Left kidney (tissue), 2 donors: ENCODE results near the gene RASL12. TPM values are rescaled to one million over a fixed set of nuclear protein-coding genes. Genes with fewer than 3 reads are reported as not detected.
A peak's percentile ranks its signal among the peaks of the same experiment; 100 is the strongest.
"Not testable (repeated sequence)": the region's sequence is repeated elsewhere in the genome, so short reads cannot be mapped to it uniquely, and the experiment has no call there.

Experiments used
- DNase-seq: peaks from one replicate; pipeline ENCODE4 v3.0.0-alpha.2; 2013
- polyA plus RNA-seq: library from polyadenylated mRNA; unstranded; fragments of 120-200 nt; gene quantifications from one replicate; pipeline ENCODE4 v1.2.1, GENCODE V29; 2013; ENCODE audit not compliant: insufficient read length

Gene RASL12
- polyA plus RNA-seq, 1 donor = 6.1 TPM

DNA sequence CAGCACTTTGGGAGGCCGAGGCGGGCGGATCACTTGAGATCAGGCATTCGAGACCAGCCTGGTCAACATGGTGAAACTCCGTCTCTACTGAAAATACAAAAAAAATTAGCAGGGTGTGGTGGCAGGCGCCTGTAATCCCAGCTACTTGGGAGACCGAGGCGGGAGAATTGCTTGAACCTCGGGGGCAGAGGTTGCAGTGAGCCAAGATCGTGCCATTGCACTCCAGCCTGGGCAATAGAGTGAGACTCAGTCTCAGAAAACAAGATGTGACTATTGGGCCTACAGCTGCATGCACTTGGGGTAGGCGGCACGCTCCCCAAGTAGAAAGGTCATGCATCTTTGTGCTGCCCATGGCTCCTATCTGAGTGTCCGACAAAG lies 26.0 kb upstream of the RASL12 start:
- not testable (repeated sequence) for DNase-seq

DNA sequence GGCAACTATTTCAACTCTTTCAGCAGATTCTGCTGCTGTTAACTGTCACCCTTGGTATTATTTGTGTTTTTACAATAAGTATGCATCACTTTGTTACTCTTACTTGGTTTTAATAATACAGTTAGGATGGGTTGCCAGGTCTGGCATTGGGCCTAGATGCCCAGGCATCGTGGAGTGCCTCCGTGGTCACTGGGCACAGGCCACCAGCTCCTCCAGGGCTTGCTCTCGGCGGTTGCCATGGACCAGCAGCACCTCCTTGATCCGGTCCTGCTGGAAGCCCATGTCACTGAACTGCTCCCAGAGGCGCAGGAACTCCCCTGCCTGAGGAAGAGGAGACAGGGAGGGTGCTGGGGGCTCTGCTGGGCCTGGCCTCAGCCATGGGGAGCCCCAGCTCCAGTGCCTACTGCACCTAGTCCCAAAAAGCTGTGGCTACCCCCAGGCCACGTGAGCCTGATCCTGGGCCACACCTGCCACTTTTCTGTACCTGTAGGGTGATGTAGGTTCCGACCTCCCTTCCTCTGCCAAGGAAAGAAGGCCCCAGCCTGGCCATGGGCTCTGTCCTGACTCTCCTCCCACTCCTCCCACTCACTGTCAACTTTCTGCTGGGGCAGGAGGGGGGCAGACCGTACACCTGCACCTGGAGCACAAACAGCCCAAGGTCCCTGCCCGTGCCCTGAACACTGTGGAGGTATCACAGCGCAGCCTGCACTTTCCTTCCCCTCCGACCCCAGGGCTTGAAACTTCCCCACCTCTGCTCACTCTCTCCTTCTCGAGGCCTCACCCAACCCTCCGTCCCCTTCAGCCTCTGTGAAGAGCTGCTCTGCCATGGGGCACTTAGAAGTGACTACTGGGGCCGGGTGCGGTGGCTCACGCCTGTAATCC lies 25.4 kb upstream of the RASL12 start:
- no peak for DNase-seq

DNA sequence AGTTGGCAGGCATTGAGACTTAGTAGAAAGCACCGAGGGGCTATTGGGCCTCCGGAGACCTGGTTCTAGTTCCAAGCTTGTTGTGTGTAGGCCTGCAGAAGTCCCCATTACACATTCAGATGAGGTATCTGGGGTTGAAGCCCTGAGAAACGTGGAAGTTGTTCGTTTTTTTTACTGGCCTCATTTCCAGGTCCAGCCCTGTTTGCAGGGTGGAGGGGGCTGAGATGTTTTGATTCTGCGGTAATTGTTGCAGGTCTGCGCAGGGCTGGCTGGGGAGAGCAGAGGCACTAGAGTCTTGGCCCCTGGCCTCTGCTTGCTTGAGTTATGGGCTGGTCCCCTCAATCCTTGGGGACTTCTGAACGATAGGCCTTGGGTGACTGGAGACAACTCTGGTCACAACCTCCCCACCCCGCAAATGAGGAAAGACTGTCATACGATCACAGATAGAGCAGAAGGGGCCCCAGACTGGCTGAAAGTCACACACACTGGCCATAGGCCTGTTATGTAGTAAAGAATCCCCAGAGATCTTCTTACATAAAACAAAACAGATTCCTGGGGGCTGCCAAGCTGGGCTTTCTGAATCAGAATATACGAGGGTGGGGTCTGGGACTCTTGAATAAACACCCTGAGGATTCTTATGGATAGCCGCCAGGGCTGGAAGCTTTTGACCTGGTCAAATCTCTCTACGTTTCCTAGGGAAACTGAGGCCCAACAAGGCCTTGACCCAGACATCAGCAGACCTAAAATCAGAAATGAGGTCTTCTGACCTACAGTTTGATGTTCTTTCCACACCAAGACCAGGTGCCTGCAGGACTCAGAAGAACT lies 24.4 kb upstream of the RASL12 start:
- DNase-seq = no peak

DNA sequence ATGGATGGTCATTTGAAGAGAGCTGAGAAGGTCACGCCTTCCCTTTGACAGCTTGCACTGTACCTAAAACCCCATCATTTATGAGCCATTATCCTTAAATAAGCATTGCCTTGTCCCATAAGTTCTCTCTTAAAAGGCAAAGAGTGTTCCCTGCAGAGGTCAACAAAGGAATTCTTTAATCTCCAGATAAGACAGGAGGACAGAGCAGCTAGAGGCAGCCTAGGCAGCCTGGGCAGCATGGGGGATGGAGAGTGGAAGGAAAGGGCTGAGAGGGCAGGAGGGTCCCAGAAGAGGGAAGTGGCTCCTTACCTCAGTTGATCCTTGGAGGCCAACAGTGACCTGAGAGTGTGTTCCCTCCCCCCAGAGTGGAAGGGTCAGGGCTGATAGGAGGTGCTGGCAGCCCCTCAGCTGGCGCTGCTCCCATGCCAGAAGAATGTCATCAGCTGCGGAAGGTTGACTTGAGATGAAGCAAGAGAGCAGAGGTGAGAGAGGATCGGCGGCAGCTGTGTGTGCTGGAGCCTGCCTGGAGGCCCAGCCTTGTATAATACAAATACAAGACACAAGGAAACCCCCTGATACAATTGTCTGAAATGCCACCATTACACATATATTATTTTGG lies 21.5 kb upstream of the RASL12 start:
- DNase-seq = no peak

DNA sequence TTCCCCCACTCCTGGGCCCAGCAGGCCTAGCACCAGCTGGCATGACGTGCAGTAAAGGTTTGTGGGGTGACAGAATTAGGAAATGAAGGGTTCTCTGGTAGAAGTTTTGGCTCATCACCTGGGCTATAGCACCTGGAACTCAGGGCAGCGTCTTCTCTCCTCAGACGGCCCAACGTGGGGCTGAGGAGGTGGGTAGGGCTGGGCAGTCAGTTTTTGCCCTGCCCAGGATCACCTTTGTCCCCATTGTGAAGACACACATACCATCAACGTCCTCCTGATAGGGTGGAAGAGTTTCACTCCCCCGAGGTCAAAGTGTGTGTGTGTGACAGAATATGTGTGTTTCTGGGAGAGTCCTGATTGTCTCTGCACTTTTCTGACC lies 20.8 kb upstream of the RASL12 start:
- no peak for DNase-seq

DNA sequence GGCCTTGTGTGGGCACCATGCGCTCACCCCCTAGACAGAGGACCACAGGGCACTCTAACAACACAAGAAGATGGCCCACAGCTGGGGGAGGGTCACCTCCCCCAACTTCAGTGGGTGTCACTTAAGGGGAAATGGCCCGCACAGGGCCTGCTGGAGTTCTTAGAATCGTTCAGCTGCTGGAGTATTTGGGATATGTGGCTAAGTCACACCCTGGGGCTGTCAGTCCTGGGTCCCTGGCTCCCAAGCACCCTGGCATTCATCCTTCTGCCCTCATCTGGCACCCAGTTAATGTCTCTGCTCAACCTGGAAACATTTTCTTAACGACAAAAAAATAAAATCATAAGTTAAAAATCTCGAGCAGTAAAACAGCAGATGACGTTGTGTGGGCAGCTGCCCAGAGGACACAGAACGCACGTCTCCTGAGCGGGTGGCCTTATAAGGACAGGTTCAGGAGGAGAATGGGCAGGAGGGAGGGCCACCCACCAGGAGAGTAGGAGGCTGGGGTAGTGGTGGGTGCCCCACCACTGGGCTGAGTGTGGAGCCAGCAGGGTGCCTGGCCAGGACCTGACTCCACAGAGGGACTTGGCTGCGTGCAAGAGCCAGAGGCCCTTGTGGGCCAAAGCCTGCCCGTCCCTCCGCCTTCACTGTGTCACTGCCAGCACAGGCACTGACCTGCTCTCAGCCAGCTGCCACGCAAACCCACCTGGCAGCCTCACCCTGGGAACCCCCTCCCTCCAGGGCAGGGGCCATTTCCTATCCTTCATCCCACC lies 20.3 kb upstream of the RASL12 start:
- no peak for DNase-seq

DNA sequence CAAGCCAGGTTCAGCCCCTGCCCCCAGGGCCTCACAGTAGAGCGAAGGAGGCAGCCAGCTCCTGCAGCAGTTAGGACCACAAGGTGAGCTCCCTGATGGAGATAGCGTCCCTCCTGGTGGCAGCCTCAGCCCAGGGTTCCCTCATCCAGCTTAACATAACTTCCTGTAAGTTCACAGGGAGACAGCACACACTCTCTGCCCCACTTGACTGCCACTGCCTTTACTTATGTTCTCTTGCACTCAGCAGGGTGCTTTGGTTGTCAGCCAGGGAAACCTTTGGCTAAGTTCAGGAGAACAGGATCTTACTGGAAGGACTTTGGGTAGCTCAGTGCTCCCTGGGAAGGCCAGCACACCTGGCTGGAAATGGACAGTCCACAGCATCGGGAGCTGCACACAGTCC lies 19.6 kb upstream of the RASL12 start:
- DNase-seq = no peak

DNA sequence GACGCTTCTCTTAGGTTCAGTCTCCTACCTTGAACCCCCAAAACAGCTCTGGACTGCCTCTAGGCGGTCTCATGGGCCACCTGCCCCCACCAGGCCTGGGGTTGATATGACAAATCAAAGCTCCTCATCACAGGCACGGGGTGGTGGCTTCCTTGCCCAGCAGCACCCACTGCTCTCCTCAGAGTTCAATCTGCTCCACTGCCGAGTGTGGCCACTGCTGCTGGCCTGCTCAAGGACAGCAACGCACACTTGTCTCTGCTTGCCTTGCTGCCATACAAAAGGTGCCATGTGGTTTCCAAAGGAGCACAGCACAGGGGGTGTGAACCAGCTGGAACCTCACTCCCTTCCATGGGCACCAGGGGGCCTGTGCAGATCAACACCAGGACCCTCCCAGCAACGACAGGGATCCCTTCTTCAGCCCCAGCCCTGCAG lies 18.9 kb upstream of the RASL12 start:
- DNase-seq = no peak

DNA sequence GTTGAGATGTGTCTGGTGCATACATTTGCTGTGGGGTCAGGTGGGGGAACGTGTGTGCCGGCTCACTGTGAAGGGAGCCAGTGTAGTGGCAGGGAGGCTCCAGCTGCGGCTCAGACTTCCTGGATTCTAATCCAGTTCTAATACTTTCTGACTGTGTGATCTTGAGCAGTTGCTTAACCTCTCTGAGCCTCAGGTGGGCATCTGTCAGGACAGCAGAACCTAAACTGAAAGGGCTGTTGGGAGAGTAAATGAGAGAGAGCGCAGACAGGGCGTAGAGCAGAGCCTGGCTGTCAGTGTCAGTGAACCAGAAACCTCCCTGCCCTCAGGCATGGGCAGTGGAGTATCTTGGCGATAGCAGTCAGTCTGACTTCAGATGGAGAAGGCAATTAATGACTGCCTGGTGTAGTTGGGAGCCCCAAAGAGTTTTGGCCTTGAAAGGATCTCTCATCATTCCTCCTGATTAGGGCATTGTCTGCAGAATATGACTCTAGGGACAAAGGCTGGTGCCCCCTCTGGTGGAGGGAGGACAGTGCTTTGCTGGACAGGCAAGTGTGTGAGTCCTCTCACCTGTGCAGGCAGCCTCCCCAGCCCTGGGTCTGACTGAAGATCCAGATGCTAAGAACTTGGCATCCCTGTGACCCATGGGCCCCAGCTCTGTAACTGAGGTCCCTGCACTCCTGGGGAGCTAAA lies 18.3 kb upstream of the RASL12 start:
- no peak for DNase-seq

DNA sequence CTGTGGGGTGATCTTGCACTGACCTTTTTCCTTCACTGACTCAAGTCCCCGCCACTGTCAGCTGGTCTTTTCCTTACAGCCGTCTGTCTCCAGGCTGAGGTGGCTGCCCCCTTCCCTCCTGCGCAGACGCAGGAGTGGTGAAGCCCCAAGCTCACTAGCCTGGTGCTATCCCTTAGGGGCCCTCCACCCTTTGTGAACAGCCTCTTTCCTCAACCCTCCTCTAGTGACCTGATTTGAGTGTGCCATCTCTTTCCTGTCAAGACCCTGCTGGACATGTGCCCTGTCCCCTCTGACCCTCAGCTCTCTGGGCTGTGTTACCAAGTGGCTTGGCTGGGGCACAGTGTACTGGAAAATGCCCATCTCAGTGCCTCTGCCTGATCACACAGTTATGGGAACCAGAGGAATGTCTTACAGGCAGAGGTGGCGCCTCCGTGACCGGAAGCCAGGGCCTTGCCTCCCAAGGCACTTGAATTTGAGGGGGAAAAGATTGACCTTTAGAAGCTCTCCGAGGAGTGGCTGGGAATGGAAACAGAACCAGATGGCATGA lies 17.5 kb upstream of the RASL12 start:
- DNase-seq = no peak

DNA sequence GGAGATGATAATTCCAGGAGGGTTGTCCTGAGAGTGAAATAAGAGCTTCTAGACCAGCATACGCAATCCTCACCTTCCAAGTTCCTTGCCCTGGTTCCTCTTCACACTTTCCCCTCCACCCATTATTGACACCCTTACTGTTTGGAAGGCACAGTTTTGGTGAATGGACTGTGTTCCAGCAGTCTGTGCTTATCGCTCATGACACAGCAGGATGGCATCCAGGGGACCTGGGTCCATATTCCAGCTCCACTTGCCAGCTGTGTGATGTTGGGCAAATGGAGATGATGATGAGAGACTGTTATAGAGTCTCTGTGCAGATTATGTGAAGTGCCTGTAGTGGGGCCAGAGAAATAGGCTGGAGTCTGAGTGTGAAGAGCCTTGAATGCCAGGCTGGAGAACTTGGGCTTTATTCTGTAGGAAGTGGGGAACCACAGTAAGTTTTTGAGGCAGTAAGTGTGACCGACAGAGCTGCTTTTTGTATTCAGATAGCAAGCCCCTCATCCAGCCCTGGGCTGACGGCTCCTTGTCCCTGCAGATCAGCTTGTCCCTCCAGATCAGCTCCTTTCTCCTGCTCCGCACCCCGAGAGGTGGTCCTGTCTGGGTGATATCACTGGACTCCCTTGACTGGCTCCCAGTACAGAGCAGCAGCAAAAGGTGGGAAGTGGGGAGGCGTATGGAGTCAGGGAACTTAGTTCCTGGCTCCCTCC lies 16.9 kb upstream of the RASL12 start:
- no peak for DNase-seq

DNA sequence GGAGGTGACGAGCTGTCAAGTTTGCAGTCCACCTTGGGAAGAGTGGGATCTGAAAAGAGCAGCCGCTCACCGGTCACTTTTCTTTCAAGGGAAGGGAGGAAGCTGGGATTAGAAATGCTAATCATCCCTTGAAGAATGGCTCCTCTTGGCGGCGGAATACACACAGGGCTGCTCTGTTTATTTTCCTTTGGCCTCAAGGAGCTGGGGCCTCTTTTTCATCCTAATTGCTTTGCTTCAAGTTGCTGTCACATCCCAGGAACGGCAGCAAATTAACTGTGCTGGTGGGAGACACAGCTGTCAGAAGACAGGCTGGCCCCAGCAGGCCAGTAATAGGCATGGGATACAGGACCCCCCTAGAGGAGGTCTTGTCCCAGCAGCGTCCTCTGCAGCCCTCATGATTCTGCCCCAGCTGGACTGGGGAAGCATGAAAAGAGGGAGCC lies 15.5 kb upstream of the RASL12 start:
- DNase-seq = peak; percentile 70

DNA sequence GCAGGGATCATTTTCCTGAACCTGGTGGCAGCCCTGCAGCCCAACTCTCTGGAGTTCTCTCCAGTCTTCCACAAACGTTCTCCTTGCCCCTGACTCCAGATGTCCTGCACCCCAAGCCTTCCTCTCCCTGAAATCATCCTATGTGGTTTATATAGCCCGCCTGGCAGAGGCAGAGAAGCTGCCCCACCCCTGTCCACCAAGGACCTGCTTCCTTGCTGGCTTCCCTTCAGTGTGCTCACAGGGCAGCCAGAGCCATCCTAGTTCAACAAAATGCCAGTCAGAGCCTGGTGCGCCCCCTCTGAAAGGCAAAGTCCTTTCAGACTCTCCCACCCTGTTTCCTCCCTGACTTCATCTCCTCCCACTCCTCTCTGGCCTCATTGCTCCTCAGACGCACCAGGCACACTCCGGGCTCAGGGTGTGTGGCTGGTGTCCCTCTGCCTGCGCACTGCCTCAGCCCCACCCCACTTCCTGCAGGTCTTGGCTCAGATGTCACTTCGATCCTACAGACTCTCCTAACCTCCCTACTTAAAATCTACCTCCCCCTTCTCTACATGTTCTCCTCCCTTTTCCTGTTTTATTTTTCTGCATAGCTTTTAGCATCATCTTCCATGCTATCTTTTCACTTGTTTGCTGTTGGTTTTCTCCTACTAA lies 14.6 kb upstream of the RASL12 start:
- no peak for DNase-seq

DNA sequence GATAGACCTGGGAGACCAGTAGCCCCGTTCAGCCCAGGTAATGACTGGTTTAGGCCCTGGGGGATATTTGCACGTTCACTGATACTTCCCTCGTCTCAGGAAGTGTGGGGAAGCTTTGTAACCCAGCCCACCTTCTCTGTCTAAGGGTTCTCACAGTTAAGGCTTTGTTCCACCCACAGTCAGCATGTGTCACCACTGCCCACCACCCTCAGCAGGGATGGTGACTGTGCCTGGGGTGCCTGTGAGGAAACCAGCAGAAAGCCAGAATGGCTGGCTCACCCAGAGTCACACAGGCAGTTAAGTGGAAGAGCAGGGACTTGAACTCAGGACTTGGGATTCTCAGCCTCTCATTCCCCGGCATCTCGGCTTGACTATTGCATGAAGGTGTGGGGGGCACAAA lies 14.0 kb upstream of the RASL12 start:
- no peak for DNase-seq

DNA sequence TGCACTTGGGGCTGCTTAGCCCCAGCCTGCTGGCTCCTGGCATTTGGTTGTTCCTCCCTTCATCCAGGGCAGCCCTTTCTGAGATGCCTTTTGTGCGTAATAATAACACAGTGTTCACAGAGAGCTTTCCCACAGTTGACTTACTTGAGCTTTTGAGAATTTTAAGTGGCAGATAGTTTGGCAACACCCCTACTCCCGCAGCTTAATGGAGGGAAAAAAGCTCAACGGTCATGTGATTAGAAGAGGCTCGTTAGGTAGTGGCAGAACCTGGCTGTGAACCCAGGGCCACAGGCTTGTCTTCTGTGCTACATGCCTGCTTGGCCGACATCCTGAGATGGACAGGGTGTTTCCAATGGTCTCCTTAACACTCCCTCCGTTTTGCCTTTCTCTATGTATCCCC lies 13.5 kb upstream of the RASL12 start:
- DNase-seq = no peak

DNA sequence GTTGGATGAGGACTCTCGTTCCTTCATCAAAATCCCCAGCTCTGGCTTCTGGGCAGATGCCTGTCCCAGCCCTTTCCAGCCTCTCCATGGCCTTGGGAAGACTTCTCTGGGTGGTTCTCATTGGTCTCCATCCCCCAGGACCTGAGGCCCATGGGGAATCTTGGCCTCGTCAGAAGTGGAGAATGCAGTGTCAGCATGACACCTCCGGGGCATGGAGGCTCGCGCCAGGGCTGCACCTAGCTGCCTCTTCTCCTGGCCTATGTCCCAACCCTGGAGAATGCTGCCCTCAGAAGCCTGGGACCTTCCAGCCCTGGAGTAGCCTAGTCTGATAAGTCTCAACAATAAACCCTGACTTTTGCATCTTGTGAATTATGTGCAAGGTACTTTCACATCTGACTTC lies 11.8 kb upstream of the RASL12 start:
- DNase-seq = no peak

DNA sequence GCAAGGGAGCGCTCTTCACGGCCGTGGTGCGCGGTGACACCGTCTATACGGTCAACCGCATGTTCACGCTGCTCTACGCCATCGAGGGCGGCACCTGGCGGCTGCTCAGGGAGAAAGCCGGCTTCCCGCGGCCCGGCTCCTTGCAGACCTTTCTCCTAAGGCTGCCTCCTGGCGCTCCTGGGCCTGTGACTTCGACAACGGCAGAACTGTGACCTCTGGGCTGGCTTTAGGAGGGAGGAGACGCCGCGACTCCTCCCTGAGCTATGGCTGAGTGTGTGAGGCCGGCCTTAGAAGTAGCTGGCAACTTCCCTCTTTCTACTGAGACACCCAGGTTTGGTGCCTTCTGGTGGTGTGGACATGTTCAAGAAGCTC lies 10.2 kb upstream of the RASL12 start:
- DNase-seq = peak; percentile 60

DNA sequence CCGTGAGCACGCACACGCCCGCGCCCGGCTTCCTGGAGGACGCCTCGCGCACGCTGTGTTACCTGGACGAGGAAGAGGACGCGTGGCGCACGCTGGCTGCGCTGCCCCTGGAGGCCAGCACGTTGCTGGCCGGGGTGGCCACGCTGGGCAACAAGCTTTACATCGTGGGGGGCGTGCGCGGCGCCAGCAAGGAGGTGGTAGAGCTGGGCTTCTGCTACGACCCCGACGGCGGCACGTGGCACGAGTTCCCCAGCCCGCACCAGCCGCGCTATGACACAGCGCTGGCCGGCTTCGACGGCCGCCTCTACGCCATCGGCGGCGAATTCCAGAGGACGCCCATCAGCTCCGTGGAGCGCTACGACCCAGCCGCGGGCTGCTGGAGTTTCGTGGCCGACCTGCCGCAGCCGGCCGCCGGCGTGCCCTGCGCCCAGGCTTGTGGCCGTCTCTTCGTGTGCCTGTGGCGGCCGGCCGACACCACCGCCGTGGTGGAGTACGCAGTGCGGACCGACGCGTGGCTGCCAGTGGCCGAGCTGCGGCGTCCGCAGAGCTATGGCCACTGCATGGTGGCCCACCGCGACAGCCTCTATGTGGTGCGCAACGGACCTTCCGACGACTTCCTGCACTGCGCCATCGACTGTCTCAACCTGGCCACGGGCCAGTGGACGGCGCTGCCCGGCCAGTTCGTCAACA lies 9.6 kb upstream of the RASL12 start:
- no peak for DNase-seq
